NCI-H460 (cell line): ENCODE results near the gene PDZD7. TPM values are rescaled to one million over a fixed set of nuclear protein-coding genes. Genes with fewer than 3 reads are reported as not detected.

Source experiments
- DNase-seq: peaks from one replicate; pipeline ENCODE4 v3.0.0-alpha.2; 2016; ENCODE audit warnings: low read depth; ENCODE audit errors: extremely low read depth
- small RNA-seq, 2 experiments: library from RNA; depleted of rRNA; stranded (forward); fragments of <200 nt; gene quantifications; one replicate each; pipeline ENCODE3, GENCODE V24; 2014
- total RNA-seq: library from RNA; depleted of rRNA; stranded (reverse); fragments of >200 nt; shearing (Covaris generic); gene quantifications from 2 replicates; pipeline ENCODE4 v1.2.3, GENCODE V29; 2014; rRNA removed

PDZD7 gene
- total RNA-seq, 1 experiment from 2014 or later, result 0.52 TPM

- no peak for DNase-seq
Measured at GRCh38 chr10:100972115-100972903, 58.6 kb downstream of the PDZD7 start.

GRCh38 chr10:100970914-100971811 lies 59.8 kb downstream of the PDZD7 start:
- DNase-seq, result no peak

DNA sequence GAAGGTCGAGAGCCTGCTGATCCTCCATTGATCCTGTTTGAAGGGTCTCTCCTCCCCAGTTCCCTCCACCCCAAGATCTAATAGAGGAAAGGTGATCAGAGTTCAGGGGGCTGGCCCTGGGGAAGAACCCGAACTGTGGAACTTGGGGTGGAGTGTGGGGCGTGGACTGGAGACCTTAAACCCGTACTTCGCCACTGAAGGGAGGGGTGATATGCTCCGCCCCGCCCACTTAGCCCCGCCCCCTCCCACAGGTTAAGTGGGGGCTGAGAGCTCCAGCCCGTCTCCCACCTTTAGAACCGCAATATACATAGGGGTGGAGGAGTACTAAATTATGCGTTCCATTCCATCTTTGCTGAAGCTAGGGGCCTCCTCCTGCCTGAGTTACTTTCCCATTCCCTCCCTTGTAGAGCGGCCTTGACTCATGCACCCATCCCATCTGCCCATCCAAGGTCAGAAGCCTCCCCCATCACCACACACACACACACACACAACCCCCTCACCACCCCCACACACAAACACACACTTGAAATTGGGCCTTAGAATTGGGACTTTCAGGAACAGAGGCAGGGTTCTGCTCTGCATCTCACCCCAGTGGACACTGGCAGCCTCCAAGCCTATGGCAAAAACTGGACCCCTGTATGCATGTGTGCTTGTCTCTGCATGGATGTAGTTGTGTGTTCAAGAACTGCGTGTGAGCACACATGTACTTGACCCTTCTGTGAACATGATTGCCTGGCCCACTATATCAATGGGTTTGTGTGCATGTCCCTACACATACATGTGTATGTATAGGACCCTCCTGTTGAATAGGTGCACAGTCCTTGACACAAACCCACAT lies 60.6 kb downstream of the PDZD7 start:
- DNase-seq, result no peak

DNA sequence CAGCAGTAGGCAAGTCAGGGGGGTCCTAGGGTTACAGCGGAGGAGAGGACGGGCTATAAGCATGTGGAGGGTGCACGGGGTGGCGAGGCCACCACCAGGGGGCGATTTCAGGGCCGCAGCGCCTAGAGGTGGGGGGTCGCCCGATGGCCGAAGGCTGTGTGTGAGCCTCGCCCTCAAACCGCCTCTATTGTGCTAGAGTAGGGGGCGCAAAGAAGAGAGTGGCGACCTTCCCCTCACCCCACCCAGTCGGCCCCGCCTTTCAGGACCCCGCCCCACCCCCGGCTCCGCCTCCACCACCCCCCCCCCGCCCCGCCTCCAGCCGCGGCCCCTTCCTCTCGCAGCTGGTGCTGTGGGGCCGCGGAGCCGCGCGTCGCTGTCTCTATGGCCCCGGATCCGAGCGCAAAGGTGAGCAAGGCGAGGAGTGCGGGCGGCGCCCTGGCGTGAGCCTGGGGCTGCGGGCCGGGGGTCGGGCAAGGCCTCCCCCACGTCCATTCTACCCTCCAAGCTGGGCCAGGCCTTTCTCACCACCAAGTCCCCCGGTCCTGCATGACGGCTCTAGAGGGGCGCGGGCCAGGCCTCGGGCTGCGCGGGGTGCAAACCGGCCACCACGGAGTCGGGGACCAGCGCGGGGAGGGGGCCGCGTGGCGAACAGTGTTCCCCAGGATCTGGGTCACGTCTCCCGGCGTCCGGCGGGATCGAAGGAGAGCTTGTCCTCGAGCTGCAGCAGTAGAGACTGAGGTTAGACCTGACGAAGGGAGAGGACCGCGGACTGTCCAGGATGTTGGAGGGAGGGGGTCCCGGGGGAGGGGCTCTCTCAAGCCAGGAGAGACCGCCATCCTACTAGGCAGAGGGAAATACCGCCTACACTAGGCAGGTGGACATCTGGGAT lies 61.5 kb downstream of the PDZD7 start, which contains the start of gene SEMA4G:
SEMA4G (plus strand) TSS at position 318 of the 889 bp plus-strand sequence. CDS start 3,409 bp downstream, outside the sequence.
- peak; percentile 15 for DNase-seq

GRCh38 chr10:100968863-100969186 lies 62.1 kb downstream of the PDZD7 start:
- no peak for DNase-seq

- no peak for DNase-seq
Measured at GRCh38 chr10:100968062-100968736, 62.7 kb downstream of the PDZD7 start.

DNA sequence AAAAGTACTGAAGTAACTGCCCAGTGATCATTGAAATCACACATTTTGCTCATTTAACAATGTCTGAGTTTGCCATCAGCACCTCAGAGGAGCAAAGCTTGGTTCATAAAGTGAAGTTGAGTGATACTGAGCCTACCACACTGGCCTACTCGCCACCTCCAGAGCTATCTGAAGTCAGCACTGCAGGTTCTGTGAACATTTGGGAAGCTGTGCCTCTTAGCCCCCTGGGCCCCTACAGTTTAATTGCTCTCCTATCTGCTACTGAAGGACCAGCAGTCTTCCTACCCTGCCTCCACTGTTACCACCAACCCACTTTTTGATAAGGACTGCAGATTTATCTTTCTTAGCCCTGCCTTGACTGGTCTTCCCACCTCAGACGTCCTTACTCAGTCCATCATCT lies 63.6 kb downstream of the PDZD7 start:
- no peak for DNase-seq

GRCh38 chr10:100966887-100967286 lies 64.0 kb downstream of the PDZD7 start:
- DNase-seq, result no peak

DNA sequence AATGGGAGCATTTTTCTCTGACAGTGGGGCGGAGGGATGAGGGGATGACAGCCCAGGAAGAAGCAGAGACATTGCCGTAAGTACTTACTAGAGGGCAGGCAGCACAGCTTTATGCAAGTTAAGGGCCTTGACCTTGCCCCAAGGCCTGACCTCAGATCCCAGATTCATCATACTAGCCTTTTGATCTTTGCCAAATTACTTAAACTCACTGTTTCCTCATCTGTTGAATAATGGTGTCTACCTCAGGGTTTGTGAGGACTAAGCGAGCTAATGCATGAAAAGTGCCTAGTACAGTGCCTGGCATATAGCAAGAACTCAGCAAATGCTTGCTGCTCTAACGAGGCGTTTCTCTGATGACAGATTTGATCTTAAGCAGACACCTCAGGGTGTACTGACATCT lies 65.1 kb downstream of the PDZD7 start:
- DNase-seq, result no peak

DNA sequence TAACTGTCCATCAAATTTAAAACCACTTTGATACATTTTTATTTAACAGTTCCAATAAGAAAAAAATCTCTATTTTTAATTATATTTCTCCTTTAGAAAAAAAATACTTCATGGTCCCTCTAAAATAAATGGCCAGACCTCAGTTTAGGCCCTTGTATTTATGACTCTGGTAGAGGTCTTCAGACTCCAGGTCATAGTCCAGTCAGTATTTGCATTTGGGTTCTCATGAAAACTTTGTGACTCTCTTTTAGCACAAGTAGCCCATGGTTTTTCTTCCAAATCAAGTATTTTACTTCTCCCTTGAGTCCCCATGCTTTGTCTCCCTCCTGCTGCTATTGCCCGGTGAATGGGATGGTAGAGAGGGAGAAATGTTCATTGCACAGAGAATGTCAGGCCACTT lies 67.1 kb downstream of the PDZD7 start:
- no peak for DNase-seq

- DNase-seq, result no peak
Measured at GRCh38 chr10:100962351-100963080, 68.4 kb downstream of the PDZD7 start.

DNA sequence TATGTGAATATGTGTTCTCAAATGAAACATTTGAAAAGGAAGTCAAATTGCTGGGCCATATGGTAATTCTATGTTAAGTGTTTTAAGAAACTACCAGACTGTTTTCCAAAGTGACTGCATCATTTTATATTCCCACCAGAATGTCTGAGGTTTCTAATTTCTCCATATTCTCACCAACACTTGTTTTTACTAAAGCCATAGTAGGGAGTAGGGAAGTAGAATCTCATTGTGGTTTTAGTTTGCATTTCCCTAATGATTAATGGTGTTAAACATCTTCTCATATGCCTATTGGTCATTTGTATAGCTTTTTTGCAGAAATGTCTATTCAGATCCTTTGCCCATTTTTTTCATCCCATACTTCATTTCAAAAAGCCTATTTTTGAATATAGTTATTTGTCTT lies 70.7 kb downstream of the PDZD7 start:
- no peak for DNase-seq

Small RNA genes within 50 kb of the gene (small RNA-seq; reads per million reads assigned to genes)
- gene MIR608, result 0 reads per million in 2 experiments

Other genes with a start within 250 kb of the PDZD7 start
- 24.9 and 26.1 TPM in 2 replicates for gene SLF2, start 118.2 kb downstream of the PDZD7 start, total RNA-seq
- 1.1 and 1.7 TPM in 2 replicates for gene SEMA4G, start 61.6 kb downstream of the PDZD7 start, total RNA-seq
- gene MRPL43, start 43.6 kb downstream of the PDZD7 start, total RNA-seq, result 72.4 and 78.9 TPM in 2 replicates
- 14.3 and 19.9 TPM in 2 replicates for gene TWNK, start 43.6 kb downstream of the PDZD7 start, total RNA-seq
- gene LZTS2, start 31.3 kb downstream of the PDZD7 start, total RNA-seq, result 49.2 and 51.6 TPM in 2 replicates
- gene SFXN3, start 105 bp upstream of the PDZD7 start, total RNA-seq, result 50.5 and 52.6 TPM in 2 replicates
- 31.3 and 36.1 TPM in 2 replicates for gene KAZALD1, start 30.9 kb upstream of the PDZD7 start, total RNA-seq
- gene TLX1, start 100.2 kb upstream of the PDZD7 start, total RNA-seq, result not detected in 2 replicates
- gene LBX1, start 198.3 kb upstream of the PDZD7 start, total RNA-seq, result 0.10 and 0.12 TPM in 2 replicates